Mesenchymal stem cell (in vitro differentiated cells and primary cell): Measurements from ENCODE around the gene MED13L.

Experiments
- DNase-seq: peaks from one replicate; pipeline ENCODE4 v3.0.0-alpha.2; 2013
- H2AFZ ChIP-seq: one replicate; pipeline ENCODE4 v1.6.1; 2013; ENCODE audit warnings: low read depth, mild to moderate bottlenecking, control low read depth, inconsistent platforms, low read length, moderate library complexity
- H2AK5ac ChIP-seq: 2 replicates; pipeline ENCODE4 v1.6.1; 2013; ENCODE audit warnings: low read length, moderate library complexity, mild to moderate bottlenecking, inconsistent platforms; ENCODE audit not compliant: severe bottlenecking
- H2BK120ac ChIP-seq: one replicate; pipeline ENCODE4 v1.6.1; 2013; ENCODE audit warnings: low read depth, mild to moderate bottlenecking, inconsistent platforms, low read length, moderate library complexity
- H2BK12ac ChIP-seq, 2 experiments: one replicate each; pipeline ENCODE4 v1.6.1; 2013; ENCODE audit warnings: inconsistent platforms in 2 of 2, low read length in 2 of 2, mild to moderate bottlenecking in 2 of 2, moderate library complexity in 2 of 2, control low read depth in 1 of 2
- H2BK15ac ChIP-seq: one replicate; pipeline ENCODE4 v1.6.1; 2013; ENCODE audit warnings: mild to moderate bottlenecking, low read depth, inconsistent platforms; ENCODE audit not compliant: poor library complexity, severe bottlenecking
- H2BK5ac ChIP-seq: 2 replicates; pipeline ENCODE4 v1.6.1; 2013; ENCODE audit warnings: low read depth, mild to moderate bottlenecking, low read length, control low read depth, inconsistent platforms; ENCODE audit not compliant: poor library complexity, severe bottlenecking
- H3K14ac ChIP-seq, 2 experiments: one replicate each; pipeline ENCODE4 v1.6.1; 2013; ENCODE audit warnings: inconsistent platforms in 2 of 2, low read length in 2 of 2, control low read depth in 1 of 2, mild to moderate bottlenecking in 1 of 2, moderate library complexity in 1 of 2
- H3K18ac ChIP-seq, 2 experiments: one replicate each; pipeline ENCODE4 v1.6.1; 2013; ENCODE audit warnings: inconsistent platforms in 2 of 2, low read length in 2 of 2, control low read depth in 1 of 2, low read depth in 1 of 2, mild to moderate bottlenecking in 1 of 2
- H3K23ac ChIP-seq, 2 experiments: one replicate each; pipeline ENCODE4 v1.6.1; 2013; ENCODE audit warnings: inconsistent platforms in 2 of 2, low read length in 2 of 2, mild to moderate bottlenecking in 2 of 2, moderate library complexity in 2 of 2, control low read depth in 1 of 2
- H3K27ac ChIP-seq: 2 replicates; pipeline ENCODE4 v1.5.1; 2013; ENCODE audit warnings: mild to moderate bottlenecking, moderate library complexity, low read length, control low read depth, inconsistent platforms; ENCODE audit not compliant: poor library complexity, severe bottlenecking
- H3K27me3 ChIP-seq, 2 experiments: 2 replicates each; pipeline versions ENCODE4 v1.6.1 to v1.7.0; 2013; ENCODE audit warnings: low read length in 2 of 2, mild to moderate bottlenecking in 2 of 2, moderate library complexity in 2 of 2, control low read depth in 1 of 2, inconsistent platforms in 1 of 2; ENCODE audit not compliant: control insufficient read depth in 1 of 2, insufficient read depth in 1 of 2
- H3K36me3 ChIP-seq, 2 experiments: 2 replicates each; pipeline versions ENCODE4 v1.6.1 to v1.7.0; 2013; ENCODE audit warnings: low read length in 2 of 2, control low read depth in 1 of 2, inconsistent platforms in 1 of 2, low read depth in 1 of 2, mild to moderate bottlenecking in 1 of 2; ENCODE audit not compliant: insufficient read depth in 2 of 2, control insufficient read depth in 1 of 2
- H3K4ac ChIP-seq, 2 experiments: one replicate each; pipeline ENCODE4 v1.6.1; 2013; ENCODE audit warnings: inconsistent platforms in 2 of 2, low read length in 2 of 2, mild to moderate bottlenecking in 2 of 2, moderate library complexity in 2 of 2, control low read depth in 1 of 2, low read depth in 1 of 2
- H3K4me1 ChIP-seq: 2 replicates; pipeline ENCODE4 v1.6.1; 2013; ENCODE audit warnings: low read depth, low read length, control low read depth; ENCODE audit not compliant: control insufficient read depth, insufficient read depth
- H3K4me2 ChIP-seq: 2 replicates; pipeline ENCODE4 v1.6.1; 2013; ENCODE audit warnings: low read length, mild to moderate bottlenecking, inconsistent platforms; ENCODE audit not compliant: poor library complexity, severe bottlenecking
- H3K4me3 ChIP-seq, 2 experiments: 2 replicates each; pipeline versions ENCODE4 v1.5.1 to v1.7.0; 2013; ENCODE audit warnings: low read length in 2 of 2, mild to moderate bottlenecking in 2 of 2, control low read depth in 1 of 2, low read depth in 1 of 2; ENCODE audit not compliant: insufficient read depth in 1 of 2
- H3K79me1 ChIP-seq: replicated peaks from 2 replicates; pipeline ENCODE4 v1.6.1; 2013; ENCODE audit warnings: mild to moderate bottlenecking, control low read depth, low read length, inconsistent platforms; ENCODE audit not compliant: poor library complexity, severe bottlenecking
- H3K9ac ChIP-seq: 2 replicates; pipeline ENCODE4 v1.7.0; 2013; ENCODE audit warnings: mild to moderate bottlenecking, low read length, moderate library complexity
- H3K9me3 ChIP-seq: 2 replicates; pipeline ENCODE4 v1.7.0; 2013; ENCODE audit warnings: mild to moderate bottlenecking, low read length; ENCODE audit not compliant: control insufficient read depth
- H4K8ac ChIP-seq: one replicate; pipeline ENCODE4 v1.6.1; 2013; ENCODE audit warnings: inconsistent platforms, mild to moderate bottlenecking, low read length, moderate library complexity
- H4K91ac ChIP-seq: one replicate; pipeline ENCODE4 v1.6.1; 2013; ENCODE audit warnings: mild to moderate bottlenecking, low read length, inconsistent platforms
- WGBS: methylation state at CpG from one replicate; pipeline ENCODE4 v1.1.7; 2013; ENCODE audit warnings: mixed read lengths; 5-methylcytosine and 5-hydroxymethylcytosine counted together

The MED13L gene

GRCh38 chr12:116080415-116080814, 197.1 kb downstream of the MED13L start:
- Histone ChIP-seq H2AFZ (no peak overlapping the region), H4K91ac (no peak overlapping the region)
- WGBS = 100% methylated on average over 2 of the region's 3 CpGs

GRCh38 chr12:116078396-116078795, 199.1 kb downstream of the MED13L start:
- Histone ChIP-seq H3K9ac (no peak overlapping the region), H4K8ac (no peak overlapping the region), H2BK15ac (no peak overlapping the region), H2BK12ac (no peak overlapping the region), H3K4me1 (no peaks in the 10 kb centered on the region), H3K18ac (no peak overlapping the region), H2BK5ac (no peak overlapping the region), H2AFZ (no peak overlapping the region), H3K27ac (no peak overlapping the region), H2AK5ac (no peak overlapping the region), H3K4ac (no peak overlapping the region), H3K9me3 (no peaks in the 10 kb centered on the region), H3K27me3 (no peaks in the 10 kb centered on the region), H3K4me2 (no peak overlapping the region), H3K14ac (no peak overlapping the region), H2BK120ac (no peak overlapping the region), H4K91ac (no peak overlapping the region), H3K36me3 (peaks cover 5 to 13% of the 10 kb centered on the region in 2 experiments), H3K79me1 (peaks cover 17% of the 10 kb centered on the region), H3K23ac (no peak overlapping the region), H3K4me3 (no peak overlapping the region)
- 100% methylated on average over 1 of the region's 1 CpG for WGBS
- no peak for DNase-seq

More at GRCh38 chr12:116080415-116080814, 197.1 kb downstream of the MED13L start:
- H3K4me2 ChIP-seq = no peak overlapping the region
- H3K27ac ChIP-seq = no peak overlapping the region
- H2BK5ac ChIP-seq = no peak overlapping the region
- H3K4ac ChIP-seq = no peak overlapping the region
- no peak for DNase-seq
- no peak overlapping the region for H3K23ac ChIP-seq
- H2BK120ac ChIP-seq = no peak overlapping the region
- no peak overlapping the region for H2AK5ac ChIP-seq
- peaks cover 16% of the 10 kb centered on the region for H3K79me1 ChIP-seq
- no peak overlapping the region for H2BK15ac ChIP-seq
- H3K9ac ChIP-seq = no peak overlapping the region
- H4K8ac ChIP-seq = no peak overlapping the region
- no peaks in the 10 kb centered on the region for H3K9me3 ChIP-seq
- no peak overlapping the region for H3K14ac ChIP-seq
- no peak overlapping the region for H2BK12ac ChIP-seq
- H3K27me3 ChIP-seq = no peaks in the 10 kb centered on the region
- H3K18ac ChIP-seq = no peak overlapping the region
- H3K4me1 ChIP-seq = no peaks in the 10 kb centered on the region
- H3K36me3 ChIP-seq = peaks cover 5 to 22% of the 10 kb centered on the region in 2 experiments
- no peak overlapping the region for H3K4me3 ChIP-seq

GRCh38 chr12:116077431-116077830, 200.1 kb downstream of the MED13L start:
- Histone ChIP-seq H3K23ac (no peak overlapping the region), H3K9ac (no peak overlapping the region), H3K4ac (no peak overlapping the region), H2BK15ac (no peak overlapping the region), H4K91ac (no peak overlapping the region), H3K79me1 (peaks cover 16% of the 10 kb centered on the region), H3K14ac (no peak overlapping the region), H3K18ac (no peak overlapping the region), H3K36me3 (peaks cover 5 to 10% of the 10 kb centered on the region in 2 experiments), H3K9me3 (no peaks in the 10 kb centered on the region), H3K27ac (no peak overlapping the region), H3K27me3 (no peaks in the 10 kb centered on the region), H2BK120ac (no peak overlapping the region), H2BK12ac (no peak overlapping the region), H3K4me2 (no peak overlapping the region), H2BK5ac (no peak overlapping the region), H3K4me3 (no peak overlapping the region), H4K8ac (no peak overlapping the region), H2AFZ (no peak overlapping the region), H2AK5ac (no peak overlapping the region), H3K4me1 (no peaks in the 10 kb centered on the region)
- DNase-seq = no peak

GRCh38 chr12:116076399-116076798, 201.1 kb downstream of the MED13L start:
- H3K36me3 ChIP-seq = peaks cover 5 to 6% of the 10 kb centered on the region in 2 experiments
- H3K79me1 ChIP-seq = peaks cover 18% of the 10 kb centered on the region
- H3K9ac ChIP-seq = no peak overlapping the region
- H2BK12ac ChIP-seq = no peak overlapping the region
- no peak overlapping the region for H4K8ac ChIP-seq
- no peaks in the 10 kb centered on the region for H3K9me3 ChIP-seq
- no CpG with 5 or more reads among the region's 1 CpG for WGBS
- no peak overlapping the region for H3K18ac ChIP-seq
- no peak overlapping the region for H2BK5ac ChIP-seq
- H3K4ac ChIP-seq = no peak overlapping the region
- H2BK15ac ChIP-seq = no peak overlapping the region
- no peaks in the 10 kb centered on the region for H3K27me3 ChIP-seq
- H3K4me2 ChIP-seq = no peak overlapping the region
- DNase-seq = no peak
- H3K27ac ChIP-seq = no peak overlapping the region
- peak overlapping the region in 1 of 2 experiments; percentile 28 for H3K14ac ChIP-seq
- no peak overlapping the region for H2AK5ac ChIP-seq
- no peak overlapping the region for H3K23ac ChIP-seq
- no peak overlapping the region for H2BK120ac ChIP-seq
- no peak overlapping the region for H2AFZ ChIP-seq
- no peak overlapping the region for H4K91ac ChIP-seq
- H3K4me1 ChIP-seq = peaks cover 2% of the 10 kb centered on the region
- H3K4me3 ChIP-seq = no peak overlapping the region
